Measurements from ENCODE around the gene SGIP1. TPM values are rescaled to one million over a fixed set of nuclear protein-coding genes. Genes with fewer than 3 reads are reported as not detected.
A peak's percentile ranks its signal among the peaks of the same experiment; 100 is the strongest.

SGIP1 gene
- total RNA-seq, 1 experiment from 2014 or later: not detected

- Histone ChIP-seq H3K36me3 (ENCODE audit: control insufficient read depth, insufficient read depth, low read length) (no peaks in the 10 kb centered on the region), H3K4me3 (ENCODE audit: low read depth, low read length) (no peak overlapping the region), H3K9me3 (no peaks in the 10 kb centered on the region), H3K4me1 (no peaks in the 10 kb centered on the region), H3K27me3 (replicated peaks; ENCODE audit: control insufficient read depth, insufficient read depth, low read length) (no peaks in the 10 kb centered on the region)
- no peak for TF ChIP-seq CTCF (IDR thresholded peaks at IDR 0.05; ENCODE audit: insufficient read depth in 1 of 2, low read depth in 1 of 2, low read length in 1 of 2, severe bottlenecking in 1 of 2, unreplicated experiment in 1 of 2)
- ChIA-PET POLR2A (no interaction called here), CTCF (no interaction called here)
- Mint-ChIP-seq H3K4me1 (ENCODE audit: low read depth, unreplicated experiment) (no peaks in the 10 kb centered on the region), H3K27ac (ENCODE audit: unreplicated experiment) (peak overlapping the region; percentile 62), H3K9me3 (ENCODE audit: unreplicated experiment) (no peaks in the 10 kb centered on the region), H3K36me3 (ENCODE audit: insufficient read depth, unreplicated experiment) (no peaks in the 10 kb centered on the region), H3K27me3 (ENCODE audit: insufficient read depth, unreplicated experiment) (peaks cover 7% of the 10 kb centered on the region), H3K4me3 (ENCODE audit: unreplicated experiment) (no peak overlapping the region)
- no peak for DNase-seq
- BruUV-seq (replicated peaks): no TSS peak
- intact Hi-C loops (cut with micrococcal nuclease; ENCODE audit: unreplicated experiment): no loop called here
These were observed 153.4 kb downstream of the SGIP1 start for GRCh38 chr1:66687358-66687757.

- H3K9me3 ChIP-seq: no peaks in the 10 kb centered on the region
- Mint-ChIP-seq H3K4me3 (ENCODE audit: unreplicated experiment) (no peak overlapping the region), H3K36me3 (ENCODE audit: insufficient read depth, unreplicated experiment) (no peaks in the 10 kb centered on the region), H3K9me3 (ENCODE audit: unreplicated experiment) (no peaks in the 10 kb centered on the region), H3K4me1 (ENCODE audit: low read depth, unreplicated experiment) (no peaks in the 10 kb centered on the region), H3K27me3 (ENCODE audit: insufficient read depth, unreplicated experiment) (peaks cover 7% of the 10 kb centered on the region), H3K27ac (ENCODE audit: unreplicated experiment) (no peak overlapping the region)
- no TSS peak for BruUV-seq (replicated peaks)
- ChIA-PET POLR2A (no interaction called here), CTCF (no interaction called here)
- no peak for TF ChIP-seq CTCF (IDR thresholded peaks at IDR 0.05; ENCODE audit: insufficient read depth in 1 of 2, low read depth in 1 of 2, low read length in 1 of 2, severe bottlenecking in 1 of 2, unreplicated experiment in 1 of 2)
- no peak overlapping the region for H3K4me3 ChIP-seq (ENCODE audit: low read depth, low read length)
- H3K27me3 ChIP-seq (replicated peaks; ENCODE audit: control insufficient read depth, insufficient read depth, low read length): no peaks in the 10 kb centered on the region
- no peaks in the 10 kb centered on the region for H3K36me3 ChIP-seq (ENCODE audit: control insufficient read depth, insufficient read depth, low read length)
- H3K4me1 ChIP-seq: no peaks in the 10 kb centered on the region
- no peak for DNase-seq
- intact Hi-C loops (cut with micrococcal nuclease; ENCODE audit: unreplicated experiment): no loop called here
These were observed 156.9 kb downstream of the SGIP1 start for GRCh38 chr1:66690666-66691381.

- ChIA-PET CTCF (no interaction called here), POLR2A (no interaction called here)
- no peaks in the 10 kb centered on the region for H3K9me3 ChIP-seq
- intact Hi-C loops (cut with micrococcal nuclease; ENCODE audit: unreplicated experiment): no loop called here
- H3K4me1 ChIP-seq: no peaks in the 10 kb centered on the region
- no peak overlapping the region for H3K4me3 ChIP-seq (ENCODE audit: low read depth, low read length)
- H3K36me3 Mint-ChIP-seq (ENCODE audit: insufficient read depth, unreplicated experiment): no peaks in the 10 kb centered on the region
- no peak for DNase-seq
- no peaks in the 10 kb centered on the region for H3K4me1 Mint-ChIP-seq (ENCODE audit: low read depth, unreplicated experiment)
- no peaks in the 10 kb centered on the region for H3K27me3 ChIP-seq (replicated peaks; ENCODE audit: control insufficient read depth, insufficient read depth, low read length)
- no TSS peak for BruUV-seq (replicated peaks)
- no peak overlapping the region for H3K27ac Mint-ChIP-seq (ENCODE audit: unreplicated experiment)
- no peak for TF ChIP-seq CTCF (IDR thresholded peaks at IDR 0.05; ENCODE audit: insufficient read depth in 1 of 2, low read depth in 1 of 2, low read length in 1 of 2, severe bottlenecking in 1 of 2, unreplicated experiment in 1 of 2)
- no peaks in the 10 kb centered on the region for H3K36me3 ChIP-seq (ENCODE audit: control insufficient read depth, insufficient read depth, low read length)
- H3K27me3 Mint-ChIP-seq (ENCODE audit: insufficient read depth, unreplicated experiment): peaks cover 3% of the 10 kb centered on the region
- H3K9me3 Mint-ChIP-seq (ENCODE audit: unreplicated experiment): no peaks in the 10 kb centered on the region
- H3K4me3 Mint-ChIP-seq (ENCODE audit: unreplicated experiment): no peak overlapping the region
These were observed 158.7 kb downstream of the SGIP1 start for GRCh38 chr1:66692681-66693080.

Data from Caco-2 (cell line).